HepG2 (cell line): ENCODE results near the gene SENP5. TPM values are rescaled to one million over a fixed set of nuclear protein-coding genes. Genes with fewer than 3 reads are reported as not detected.

Experiments
- ATAC-seq: fragments of 200-7000 bp; cut with Tn5 transposase; 3 replicates; pipeline ENCODE4 v1.9.1; 2020; ENCODE audit warnings: mild to moderate bottlenecking, moderate library complexity
- BruUV-seq: library from RNA; stranded (reverse); fragments of 400-500 nt; replicated peaks from 2 replicates; lab custom pipeline; 2021; lab: Mats Ljungman, UMichigan
- CTCF ChIA-PET: fragments of 300-600 bp; formaldehyde crosslinking; extraction: SDS; loops from one replicate; lab custom pipeline; 2021; ENCODE audit warnings: low total read pairs, inconsistent platforms, low intra/inter-chr PET ratio; lab: Yijun Ruan, JAX
- POLR2A ChIA-PET: fragments of 350-600 bp; sonication (Branson Sonifier 250); formaldehyde crosslinking; loops from one replicate; lab custom pipeline; 2020; ENCODE audit warnings: antibody characterized with exemption, inconsistent platforms; lab: Yijun Ruan, JAX
- DNase-seq: peaks from one replicate; pipeline ENCODE4 v3.0.0-alpha.2; 2015; ENCODE audit warnings: low spot score
- FAIRE-seq: peaks from 3 replicates; lab custom pipeline; 2011; peaks lifted over from hg19 to GRCh38; lab: Jason Lieb, UNC
- H2AFZ ChIP-seq: one replicate; pipeline ENCODE4 v1.6.1; 2011; ENCODE audit warnings: low read length, inconsistent platforms
- H3K27ac ChIP-seq: fragments of 300-600 bp; 3 replicates; pipeline ENCODE4 v1.8.0; 2011; ENCODE audit warnings: mixed run types, mild to moderate bottlenecking, mixed read lengths, low read length, inconsistent platforms; ENCODE audit not compliant: insufficient read depth; ENCODE audit errors: extremely low read length
- H3K27me3 ChIP-seq, 2 experiments: fragments of 200-600 bp in 1 of 2; 2 replicates in 1 of 2; 3 replicates in 1 of 2; pipeline versions ENCODE4 v1.6.0 to v1.8.0; 2011; ENCODE audit warnings: low read length in 2 of 2, mild to moderate bottlenecking in 2 of 2, moderate library complexity in 2 of 2, inconsistent platforms in 1 of 2; ENCODE audit not compliant: insufficient read depth in 2 of 2, control insufficient read depth in 1 of 2
- H3K36me3 ChIP-seq, 2 experiments: fragments of 200-600 bp in 1 of 2; replicated peaks in 1 of 2; 2 replicates in 1 of 2; 3 replicates in 1 of 2; pipeline versions ENCODE4 v1.5.1 to v1.8.0; 2011; ENCODE audit warnings: low read length in 2 of 2, inconsistent platforms in 1 of 2; ENCODE audit not compliant: insufficient read depth in 2 of 2, control insufficient read depth in 1 of 2
- H3K4me1 ChIP-seq: 2 replicates; pipeline ENCODE4 v1.5.1; 2012; ENCODE audit warnings: low read length, inconsistent platforms; ENCODE audit not compliant: insufficient read depth
- H3K4me2 ChIP-seq: 2 replicates; pipeline ENCODE4 v1.6.0; 2011; ENCODE audit warnings: low read depth, low read length, inconsistent platforms
- H3K4me3 ChIP-seq, 3 experiments: fragments of 200-600 bp in 1 of 3; sonication (generic), shearing (Covaris generic) in 1 of 3; replicated peaks in 1 of 3; 2 replicates each; pipeline ENCODE4 v1.5.1; 2011 to 2016; ENCODE audit warnings: low read length in 3 of 3, inconsistent platforms in 2 of 3, low read depth in 2 of 3, mild to moderate bottlenecking in 2 of 3, control low read depth in 1 of 3, mixed read lengths in 1 of 3; ENCODE audit not compliant: insufficient read depth in 1 of 3
- H3K79me2 ChIP-seq: one replicate; pipeline ENCODE4 v1.6.1; 2011; ENCODE audit warnings: low read length, inconsistent platforms; ENCODE audit not compliant: insufficient read depth
- H3K9ac ChIP-seq: 2 replicates; pipeline ENCODE4 v1.6.0; 2011; ENCODE audit warnings: mild to moderate bottlenecking, low read depth, low read length, inconsistent platforms; ENCODE audit not compliant: insufficient read depth
- H3K9me3 ChIP-seq: 2 replicates; pipeline ENCODE4 v1.5.1; 2012; ENCODE audit warnings: mild to moderate bottlenecking, low read length
- H4K20me1 ChIP-seq: 2 replicates; pipeline ENCODE4 v1.6.0; 2011; ENCODE audit warnings: inconsistent platforms, mild to moderate bottlenecking, low read length, moderate library complexity; ENCODE audit not compliant: insufficient read depth
- ARNTL ChIP-seq: sonication (generic); formaldehyde crosslinking; IDR thresholded peaks from 2 replicates; pipeline ENCODE4 v1.4.0; 2020; ENCODE audit warnings: mild to moderate bottlenecking, missing genetic modification reagents
- CREM ChIP-seq, 2 experiments: sonication (generic) in 1 of 2; formaldehyde crosslinking in 1 of 2; IDR thresholded peaks; 2 replicates each; pipeline versions ENCODE4 v1.4.0 to v1.6.1; 2016 to 2020; ENCODE audit warnings: antibody characterized with exemption in 1 of 2, mild to moderate bottlenecking in 1 of 2, missing genetic modification reagents in 1 of 2
- ETV6 ChIP-seq: sonication (generic); formaldehyde crosslinking; conservative IDR thresholded peaks from 2 replicates; pipeline ENCODE4 v1.4.0; 2020; ENCODE audit warnings: missing genetic modification reagents
- HES4 ChIP-seq: sonication (generic); formaldehyde crosslinking; IDR thresholded peaks from 2 replicates; pipeline ENCODE4 v1.9.0; 2021; ENCODE audit warnings: mild to moderate bottlenecking, missing genetic modification reagents, borderline replicate concordance
- ISX ChIP-seq: sonication (generic); formaldehyde crosslinking; conservative IDR thresholded peaks from 2 replicates; pipeline ENCODE4 v1.5.0; 2020; ENCODE audit warnings: missing genetic modification reagents
- JUN ChIP-seq: sonication (generic); formaldehyde crosslinking; IDR thresholded peaks from 2 replicates; pipeline ENCODE4 v1.4.0; 2020; ENCODE audit warnings: mild to moderate bottlenecking, missing genetic modification reagents
- RARG ChIP-seq: sonication (generic); formaldehyde crosslinking; IDR thresholded peaks from 2 replicates; pipeline ENCODE4 v1.4.0; 2020; ENCODE audit warnings: low read depth, mild to moderate bottlenecking, missing genetic modification reagents
- SMAD1 ChIP-seq: sonication (generic); formaldehyde crosslinking; IDR thresholded peaks from 2 replicates; pipeline ENCODE4 v1.4.0; 2020; ENCODE audit warnings: missing genetic modification reagents, low read depth, mild to moderate bottlenecking, borderline replicate concordance
- SMARCE1 ChIP-seq: fragments of 450-650 bp; IDR thresholded peaks from 2 replicates; pipeline ENCODE4 v1.6.1; 2017; ENCODE audit warnings: borderline replicate concordance
- ZBTB20 ChIP-seq: sonication (generic); formaldehyde crosslinking; IDR thresholded peaks from 2 replicates; pipeline ENCODE4 v1.8.1; 2023; ENCODE audit warnings: missing genetic modification reagents, low read depth, mild to moderate bottlenecking, borderline replicate concordance
- ZNF350 ChIP-seq: sonication (generic); formaldehyde crosslinking; IDR thresholded peaks from 2 replicates; pipeline ENCODE4 v1.4.0; 2020; ENCODE audit warnings: mild to moderate bottlenecking, low read depth, missing genetic modification reagents, borderline replicate concordance
- ZNF432 ChIP-seq: sonication (generic); formaldehyde crosslinking; IDR thresholded peaks from 2 replicates; pipeline ENCODE4 v1.5.0; 2020; ENCODE audit warnings: missing genetic modification reagents, mild to moderate bottlenecking, borderline replicate concordance
- ZNF749 ChIP-seq: sonication (generic); formaldehyde crosslinking; IDR thresholded peaks from 2 replicates; pipeline ENCODE4 v1.8.0; 2022; ENCODE audit warnings: mild to moderate bottlenecking, missing genetic modification reagents, moderate library complexity, borderline replicate concordance
- ZSCAN20 ChIP-seq: sonication (generic); formaldehyde crosslinking; IDR thresholded peaks from 2 replicates; pipeline ENCODE4 v1.4.0; 2020; ENCODE audit warnings: missing genetic modification reagents, mild to moderate bottlenecking, borderline replicate concordance
- WGBS: methylation state at CpG from one replicate; pipeline ENCODE4 v1.1.6; 2017; ENCODE audit warnings: low lambda C conversion rate; 5-methylcytosine and 5-hydroxymethylcytosine counted together
- in situ Hi-C: cut with HindIII; loops from 2 replicates; pipeline ENCODE4 v1.10.0; 2017; ENCODE audit warnings: low pct_unique_long_range_greater_than_20kb; ENCODE audit not compliant: extremely low pct_ligation_motif_present
- intact Hi-C: fragments of 100-400 bp; cut with micrococcal nuclease; formaldehyde crosslinking; loops from one replicate; pipeline ENCODE4 v1.10.0; 2022; ENCODE audit not compliant: unreplicated experiment
- polyA plus RNA-seq, 8 experiments: library from polyadenylated mRNA; depleted of rRNA in 3 of 8; stranded (reverse) in 7 of 8; unstranded in 1 of 8; fragments of >200 nt; fragmentation: Illumina TruSeq in 4 of 8; extraction: Trizol in 4 of 8; gene quantifications; 2 replicates each; pipeline versions ENCODE4 v1.2.1 to v1.2.3, GENCODE V29; 2011 to 2016; ENCODE audit warnings: low read depth in 4 of 8, missing spikeins in 1 of 8, mixed read lengths in 1 of 8; ENCODE audit not compliant: insufficient read depth in 1 of 8
- total RNA-seq, 5 experiments: library from RNA; depleted of rRNA; stranded (reverse); fragments of >200 nt; fragmentation: Illumina TruSeq; extraction: Trizol; gene quantifications; 2 replicates each; pipeline ENCODE4 v1.2.3, GENCODE V29; 2016; ENCODE audit warnings: low read depth in 1 of 5
- TF ChIP-seq, protein P1 (sequence below): sonication (generic); formaldehyde crosslinking; IDR thresholded peaks from 2 replicates; pipeline ENCODE4 v1.4.0; 2020; ENCODE audit warnings: mild to moderate bottlenecking, missing genetic modification reagents

Gene SENP5
- total and polyA plus RNA-seq, 2 of the 13 experiments (the other 11 are each of a cell fraction or from before 2014, with no cell fraction given) = 17.6 to 30.9 TPM

DNA sequence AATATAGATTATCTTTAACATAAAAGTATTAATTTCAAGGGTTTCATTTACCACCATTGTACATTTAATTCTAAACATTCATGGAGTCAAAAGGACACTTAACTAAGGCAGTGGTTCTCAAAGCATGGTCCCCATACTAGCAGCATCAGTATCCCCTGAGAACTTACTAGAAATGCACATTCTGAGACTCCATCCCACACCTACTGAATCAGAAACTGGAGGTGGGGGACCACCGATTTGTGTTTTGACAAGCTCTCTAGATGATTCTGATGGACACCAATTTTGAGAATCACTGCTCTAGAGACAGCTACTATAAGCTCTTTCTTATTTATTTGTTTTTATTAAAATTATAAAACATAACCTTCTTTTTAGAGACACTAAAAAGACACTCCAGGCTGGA lies 34.0 kb downstream of the SENP5 start:
- WGBS = 100% methylated on average over 1 of the region's 1 CpG

DNA sequence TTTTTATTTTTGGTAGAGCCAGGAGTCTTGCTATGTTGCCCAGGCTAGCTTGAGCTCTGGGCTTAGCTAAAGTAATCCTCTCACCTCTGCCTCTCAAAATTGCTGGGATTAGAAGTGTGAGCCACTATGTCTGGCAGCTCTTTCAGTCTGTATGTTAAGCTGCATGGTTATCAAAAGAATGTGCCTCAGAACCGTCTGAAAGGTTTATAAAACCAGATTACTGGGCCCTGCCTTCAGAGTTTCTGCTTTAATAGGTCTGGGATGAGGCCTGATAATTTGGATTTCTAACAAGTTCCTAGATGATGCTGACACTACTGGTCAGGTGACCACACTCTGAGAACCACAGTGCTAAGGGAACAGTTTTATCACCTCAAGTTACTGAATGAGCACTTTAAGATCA lies 34.6 kb downstream of the SENP5 start:
- peaks cover 12 to 54% of the 10 kb centered on the region in 2 experiments for H3K36me3 ChIP-seq
- H3K9ac ChIP-seq = no peak overlapping the region
- H3K27ac ChIP-seq = no peak overlapping the region
- H3K4me2 ChIP-seq = no peak overlapping the region
- CTCF ChIA-PET = no interaction called here
- no TSS peak for BruUV-seq
- ATAC-seq (no peak), DNase-seq (no peak)
- no peak overlapping the region for H2AFZ ChIP-seq
- in situ Hi-C loops = no loop called here
- no peaks in the 10 kb centered on the region for H4K20me1 ChIP-seq
- H3K4me1 ChIP-seq = peaks cover 22% of the 10 kb centered on the region
- H3K4me3 ChIP-seq = no peak overlapping the region
- H3K9me3 ChIP-seq = 0 out of 2 replicates have a peak, but pooled peaks cover 4% of the 10 kb centered on the region
- H3K79me2 ChIP-seq = peaks cover 11% of the 10 kb centered on the region
- intact Hi-C loops = no loop called here
- TF ChIP-seq ETV6 (no peak), ZSCAN20 (CRISPR knock-in tag) (no peak), ZBTB20 (CRISPR knock-in tag) (no peak), SMARCE1 (no peak), ZNF749 (CRISPR knock-in tag) (no peak), SMAD1 (CRISPR knock-in tag) (no peak), CREM (IDR thresholded peaks at IDR 0.05) (no peak), CREM (CRISPR knock-in tag; IDR thresholded peaks at IDR 0.05) (no peak), ZNF350 (no peak)
- TF ChIP-seq, protein P1, sequence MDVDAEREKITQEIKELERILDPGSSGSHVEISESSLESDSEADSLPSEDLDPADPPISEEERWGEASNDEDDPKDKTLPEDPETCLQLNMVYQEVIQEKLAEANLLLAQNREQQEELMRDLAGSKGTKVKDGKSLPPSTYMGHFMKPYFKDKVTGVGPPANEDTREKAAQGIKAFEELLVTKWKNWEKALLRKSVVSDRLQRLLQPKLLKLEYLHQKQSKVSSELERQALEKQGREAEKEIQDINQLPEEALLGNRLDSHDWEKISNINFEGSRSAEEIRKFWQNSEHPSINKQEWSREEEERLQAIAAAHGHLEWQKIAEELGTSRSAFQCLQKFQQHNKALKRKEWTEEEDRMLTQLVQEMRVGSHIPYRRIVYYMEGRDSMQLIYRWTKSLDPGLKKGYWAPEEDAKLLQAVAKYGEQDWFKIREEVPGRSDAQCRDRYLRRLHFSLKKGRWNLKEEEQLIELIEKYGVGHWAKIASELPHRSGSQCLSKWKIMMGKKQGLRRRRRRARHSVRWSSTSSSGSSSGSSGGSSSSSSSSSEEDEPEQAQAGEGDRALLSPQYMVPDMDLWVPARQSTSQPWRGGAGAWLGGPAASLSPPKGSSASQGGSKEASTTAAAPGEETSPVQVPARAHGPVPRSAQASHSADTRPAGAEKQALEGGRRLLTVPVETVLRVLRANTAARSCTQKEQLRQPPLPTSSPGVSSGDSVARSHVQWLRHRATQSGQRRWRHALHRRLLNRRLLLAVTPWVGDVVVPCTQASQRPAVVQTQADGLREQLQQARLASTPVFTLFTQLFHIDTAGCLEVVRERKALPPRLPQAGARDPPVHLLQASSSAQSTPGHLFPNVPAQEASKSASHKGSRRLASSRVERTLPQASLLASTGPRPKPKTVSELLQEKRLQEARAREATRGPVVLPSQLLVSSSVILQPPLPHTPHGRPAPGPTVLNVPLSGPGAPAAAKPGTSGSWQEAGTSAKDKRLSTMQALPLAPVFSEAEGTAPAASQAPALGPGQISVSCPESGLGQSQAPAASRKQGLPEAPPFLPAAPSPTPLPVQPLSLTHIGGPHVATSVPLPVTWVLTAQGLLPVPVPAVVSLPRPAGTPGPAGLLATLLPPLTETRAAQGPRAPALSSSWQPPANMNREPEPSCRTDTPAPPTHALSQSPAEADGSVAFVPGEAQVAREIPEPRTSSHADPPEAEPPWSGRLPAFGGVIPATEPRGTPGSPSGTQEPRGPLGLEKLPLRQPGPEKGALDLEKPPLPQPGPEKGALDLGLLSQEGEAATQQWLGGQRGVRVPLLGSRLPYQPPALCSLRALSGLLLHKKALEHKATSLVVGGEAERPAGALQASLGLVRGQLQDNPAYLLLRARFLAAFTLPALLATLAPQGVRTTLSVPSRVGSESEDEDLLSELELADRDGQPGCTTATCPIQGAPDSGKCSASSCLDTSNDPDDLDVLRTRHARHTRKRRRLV (CRISPR knock-in tag) = no peak
- TF ChIP-seq, all 625 proteins: peak for 0
- POLR2A ChIA-PET = no interaction called here
- no peaks in the 10 kb centered on the region for H3K27me3 ChIP-seq
- WGBS = 100% methylated on average over 1 of the region's 1 CpG
- FAIRE-seq = no peak

More for the DNA sequence above, 34.0 kb downstream of the SENP5 start:
- Histone ChIP-seq H4K20me1 (no peaks in the 10 kb centered on the region), H3K4me1 (peaks cover 27% of the 10 kb centered on the region), H3K79me2 (peaks cover 15% of the 10 kb centered on the region), H3K36me3 (peaks cover 12 to 54% of the 10 kb centered on the region in 2 experiments), H3K9ac (no peak overlapping the region), H3K9me3 (0 out of 2 replicates have a peak, but pooled peaks cover 4% of the 10 kb centered on the region), H3K27ac (no peak overlapping the region), H2AFZ (no peak overlapping the region), H3K4me2 (no peak overlapping the region), H3K27me3 (no peaks in the 10 kb centered on the region), H3K4me3 (no peak overlapping the region)
- ChIA-PET POLR2A (interaction anchor here (1.6 kb wide), 1 partner anchor 34 kb away, joined by 3 read pairs; the partner anchor contains the start of gene SENP5), CTCF (no interaction called here)
- no TSS peak for BruUV-seq
- ATAC-seq = no peak
- intact Hi-C loops = no loop called here
- DNase-seq = no peak
- TF ChIP-seq RARG (CRISPR knock-in tag) = no peak
- no peak for TF ChIP-seq HES4 (CRISPR knock-in tag)
- no peak for TF ChIP-seq JUN (CRISPR knock-in tag)
- TF ChIP-seq ISX (CRISPR knock-in tag) = no peak
- TF ChIP-seq ZNF749 (CRISPR knock-in tag) = no peak
- TF ChIP-seq ARNTL (CRISPR knock-in tag) = no peak
- TF ChIP-seq ZNF432 (CRISPR knock-in tag) = no peak
- FAIRE-seq = no peak
- in situ Hi-C loops = no loop called here
